ENCODE data around the gene SERPINH1. TPM values are rescaled to one million over a fixed set of nuclear protein-coding genes. Genes with fewer than 3 reads are reported as not detected.
"Not testable (repeated sequence)": the region's sequence is repeated elsewhere in the genome, so short reads cannot be mapped to it uniquely, and the experiment has no call there.

SERPINH1 gene
- total RNA-seq, 4 donors from 2014 or later = 134 to 847 (median 280) TPM

DNA sequence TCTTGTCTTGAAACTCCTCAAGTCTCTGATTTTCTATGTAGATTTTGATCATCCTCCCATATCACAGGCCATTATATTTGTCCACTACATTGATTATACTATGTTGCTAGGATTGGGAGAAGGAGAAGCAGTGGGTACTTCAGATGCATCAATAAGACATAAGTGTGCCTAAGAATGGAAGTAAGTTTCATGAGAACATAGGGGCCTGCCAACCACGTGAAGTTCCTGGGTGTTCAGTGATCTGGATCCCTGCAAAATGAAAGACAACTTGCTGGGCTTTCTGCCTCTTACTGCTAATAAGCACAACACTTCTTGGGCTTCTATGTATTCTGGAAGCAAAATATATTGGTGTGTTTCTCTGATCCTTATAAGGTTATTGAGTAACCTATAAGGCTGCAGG lies 17.8 kb downstream of the SERPINH1 start:
- H3K27me3 ChIP-seq = no peaks in the 10 kb centered on the region
- no peaks in the 10 kb centered on the region for H3K36me3 ChIP-seq
- no peak for DNase-seq
- no peak overlapping the region for H3K27ac ChIP-seq
- no peaks in the 10 kb centered on the region for H3K9me3 ChIP-seq
- peaks cover 0 to 4% of the 10 kb centered on the region in 2 donors for H3K4me1 ChIP-seq
- H3K4me3 ChIP-seq = no peak overlapping the region
- TF ChIP-seq, protein P1, sequence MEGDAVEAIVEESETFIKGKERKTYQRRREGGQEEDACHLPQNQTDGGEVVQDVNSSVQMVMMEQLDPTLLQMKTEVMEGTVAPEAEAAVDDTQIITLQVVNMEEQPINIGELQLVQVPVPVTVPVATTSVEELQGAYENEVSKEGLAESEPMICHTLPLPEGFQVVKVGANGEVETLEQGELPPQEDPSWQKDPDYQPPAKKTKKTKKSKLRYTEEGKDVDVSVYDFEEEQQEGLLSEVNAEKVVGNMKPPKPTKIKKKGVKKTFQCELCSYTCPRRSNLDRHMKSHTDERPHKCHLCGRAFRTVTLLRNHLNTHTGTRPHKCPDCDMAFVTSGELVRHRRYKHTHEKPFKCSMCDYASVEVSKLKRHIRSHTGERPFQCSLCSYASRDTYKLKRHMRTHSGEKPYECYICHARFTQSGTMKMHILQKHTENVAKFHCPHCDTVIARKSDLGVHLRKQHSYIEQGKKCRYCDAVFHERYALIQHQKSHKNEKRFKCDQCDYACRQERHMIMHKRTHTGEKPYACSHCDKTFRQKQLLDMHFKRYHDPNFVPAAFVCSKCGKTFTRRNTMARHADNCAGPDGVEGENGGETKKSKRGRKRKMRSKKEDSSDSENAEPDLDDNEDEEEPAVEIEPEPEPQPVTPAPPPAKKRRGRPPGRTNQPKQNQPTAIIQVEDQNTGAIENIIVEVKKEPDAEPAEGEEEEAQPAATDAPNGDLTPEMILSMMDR (IDR thresholded peaks at IDR 0.05) = no peak
- TF ChIP-seq POLR2A (IDR thresholded peaks at IDR 0.05) = no peak
- intact Hi-C loops (cut with DNase I; ENCODE audit: low total_unique reads) = loop anchor here (5.0 kb wide), 1 partner anchor 33 kb away; no protein-coding TSS in a partner anchor

DNA sequence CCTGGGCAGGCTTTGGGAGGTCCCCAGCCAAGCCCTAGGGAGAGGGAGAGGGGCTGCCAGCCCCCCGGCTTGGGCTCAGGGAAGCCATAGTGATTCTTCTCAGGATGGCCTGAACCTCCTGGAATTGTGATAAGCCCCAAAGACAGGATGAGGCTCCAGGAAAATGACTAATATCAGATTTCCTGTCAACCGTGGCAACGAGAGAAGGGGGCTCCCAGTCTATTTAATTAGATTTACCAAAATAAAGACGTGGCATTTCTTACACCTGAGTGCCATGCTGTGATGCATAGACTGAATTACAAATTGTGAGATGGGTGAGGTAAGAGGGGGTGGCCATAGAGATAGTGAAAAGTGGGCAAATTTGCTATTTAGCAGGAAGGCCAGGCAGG lies 20.4 kb downstream of the SERPINH1 start:
- Histone ChIP-seq H3K27me3 (no peaks in the 10 kb centered on the region), H3K4me3 (peak overlapping the region; percentile 29 to 72), H3K27ac (peak overlapping the region; percentile 90 to 99), H3K4me1 (peaks cover 0 to 4% of the 10 kb centered on the region in 2 donors), H3K36me3 (no peaks in the 10 kb centered on the region), H3K9me3 (no peaks in the 10 kb centered on the region)
- no peak for TF ChIP-seq POLR2A (IDR thresholded peaks at IDR 0.05)
- TF ChIP-seq, protein P1 (IDR thresholded peaks at IDR 0.05) = no peak
- DNase-seq = no peak
- intact Hi-C loops (cut with DNase I; ENCODE audit: low total_unique reads) = loop anchor here (5.0 kb wide), 1 partner anchor 35 kb away; no protein-coding TSS in a partner anchor

DNA sequence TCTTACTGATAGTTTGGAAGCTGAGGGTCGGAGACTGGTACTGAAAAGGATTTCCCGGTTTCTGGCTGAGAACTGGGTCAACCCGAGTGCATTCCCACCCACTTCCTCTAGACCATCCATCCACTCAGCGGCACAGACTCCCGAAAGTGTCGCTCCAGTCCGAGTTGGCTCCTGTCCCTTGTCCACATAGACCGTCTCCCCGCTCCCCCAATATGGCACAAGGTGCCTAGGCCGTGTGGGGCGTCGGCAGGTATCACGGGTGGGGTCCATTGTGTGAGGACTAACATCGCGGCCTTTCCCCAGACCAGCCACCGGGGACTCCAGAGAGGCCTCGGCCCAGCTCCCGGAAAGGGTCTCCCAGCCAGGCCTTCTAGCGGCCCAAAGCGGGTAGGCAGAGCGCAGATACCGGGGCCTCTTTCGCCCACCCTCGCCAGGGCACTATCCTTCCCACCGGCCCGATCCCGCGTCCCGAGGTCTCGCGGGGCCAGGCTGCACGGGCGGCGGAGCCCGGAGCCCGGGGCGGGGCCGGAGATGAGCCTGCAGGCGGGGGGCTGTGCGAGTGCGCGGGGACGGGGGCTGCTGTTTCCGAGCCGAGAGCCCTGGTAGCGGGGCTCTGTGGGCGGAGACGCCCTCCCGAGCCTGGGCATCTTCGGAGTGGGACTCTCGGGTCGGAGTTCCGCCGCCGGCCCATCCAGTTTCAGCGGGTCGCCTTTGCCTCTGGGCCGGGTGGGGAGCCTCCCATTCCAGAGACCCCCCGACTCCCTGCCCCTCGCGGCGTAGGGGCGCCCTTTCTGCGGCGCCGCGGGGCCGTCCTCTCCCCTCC lies 21.1 kb downstream of the SERPINH1 start:
- Histone ChIP-seq H3K27me3 (no peaks in the 10 kb centered on the region), H3K36me3 (no peaks in the 10 kb centered on the region), H3K4me3 (peak overlapping the region; percentile 29 to 72), H3K27ac (peak overlapping the region; percentile 90 to 99), H3K4me1 (peaks cover 0 to 4% of the 10 kb centered on the region in 2 donors), H3K9me3 (no peaks in the 10 kb centered on the region)
- intact Hi-C loops (cut with DNase I; ENCODE audit: low total_unique reads) = loop anchor here (5.0 kb wide), 1 partner anchor 36 kb away; no protein-coding TSS in a partner anchor
- TF ChIP-seq, protein P1 (IDR thresholded peaks at IDR 0.05) = peak in 1 of 4 experiments; percentile 50
- TF ChIP-seq POLR2A (IDR thresholded peaks at IDR 0.05) = peak; percentile 64 to 81
- DNase-seq = peak; percentile 77 to 80

GRCh38 chr11:75583718-75584658 lies 21.9 kb downstream of the SERPINH1 start:
- intact Hi-C loops (cut with DNase I; ENCODE audit: low total_unique reads) = loop anchor here (5.0 kb wide), 1 partner anchor 37 kb away; no protein-coding TSS in a partner anchor
- DNase-seq = peak; percentile 84 to 87

GRCh38 chr11:75584659-75585292 lies 22.7 kb downstream of the SERPINH1 start:
- H3K4me3 ChIP-seq, DNase-seq, H3K4me1 ChIP-seq, H3K27me3 ChIP-seq, H3K36me3 ChIP-seq, H3K9me3 ChIP-seq: not testable (repeated sequence)
- intact Hi-C loops (cut with DNase I; ENCODE audit: low total_unique reads) = loop anchor here (5.0 kb wide), 1 partner anchor 37 kb away; no protein-coding TSS in a partner anchor
- peak overlapping the region; percentile 90 to 99 for H3K27ac ChIP-seq

More at GRCh38 chr11:75583718-75584658, 21.9 kb downstream of the SERPINH1 start:
- Histone ChIP-seq H3K4me1 (peaks cover 0 to 4% of the 10 kb centered on the region in 2 donors), H3K36me3 (no peaks in the 10 kb centered on the region), H3K27me3 (no peaks in the 10 kb centered on the region), H3K27ac (peak overlapping the region; percentile 90 to 99), H3K9me3 (no peaks in the 10 kb centered on the region), H3K4me3 (peak overlapping the region; percentile 29 to 72)
- TF ChIP-seq, protein P1 (IDR thresholded peaks at IDR 0.05) = no peak
- no peak for TF ChIP-seq POLR2A (IDR thresholded peaks at IDR 0.05)

Data from uterus (tissue), 4 donors.